Loucy (cell line): ENCODE measurements around the gene RALGAPA1.
"Not testable (repeated sequence)": the region's sequence is repeated elsewhere in the genome, so short reads cannot be mapped to it uniquely, and the experiment has no call there.

Experiments used
- H2AFZ ChIP-seq: fragments of 200-600 bp; sonication (generic); 2 replicates; pipeline ENCODE4 v1.6.0; 2016; ENCODE audit warnings: antibody characterized with exemption, mild to moderate bottlenecking, low read length, moderate library complexity
- H3F3A ChIP-seq: fragments of 200-600 bp; 2 replicates; pipeline ENCODE4 v1.6.0; 2016; ENCODE audit warnings: antibody characterized with exemption, low read depth, mild to moderate bottlenecking
- H3K27me3 ChIP-seq: fragments of 200-600 bp; sonication (generic); 2 replicates; pipeline ENCODE4 v1.6.1; 2014; ENCODE audit warnings: low read length, mild to moderate bottlenecking; ENCODE audit not compliant: insufficient read depth, poor library complexity, severe bottlenecking
- H3K36me3 ChIP-seq: fragments of 200-600 bp; sonication (generic); 2 replicates; pipeline ENCODE4 v1.6.1; 2016; ENCODE audit warnings: low read length; ENCODE audit not compliant: insufficient read depth
- H3K4me1 ChIP-seq: fragments of 200-600 bp; sonication (generic); 2 replicates; pipeline ENCODE4 v1.5.1; 2014; ENCODE audit warnings: low read length, mild to moderate bottlenecking; ENCODE audit not compliant: insufficient read depth, poor library complexity, severe bottlenecking
- H3K4me2 ChIP-seq: fragments of 200-600 bp; sonication (generic); 2 replicates; pipeline ENCODE4 v1.6.0; 2014; ENCODE audit warnings: antibody characterized with exemption, low read length, low read depth, mild to moderate bottlenecking; ENCODE audit not compliant: poor library complexity, severe bottlenecking
- H3K4me3 ChIP-seq: fragments of 200-600 bp; sonication (generic); 2 replicates; pipeline ENCODE4 v1.5.1; 2014; ENCODE audit warnings: low read length, mild to moderate bottlenecking, mixed read lengths; ENCODE audit not compliant: poor library complexity, severe bottlenecking
- H3K79me2 ChIP-seq: fragments of 200-600 bp; sonication (generic); 2 replicates; pipeline ENCODE4 v1.6.1; 2014; ENCODE audit warnings: low read length; ENCODE audit not compliant: insufficient read depth
- H3K9ac ChIP-seq: fragments of 200-600 bp; sonication (generic); 2 replicates; pipeline ENCODE4 v1.6.0; 2014; ENCODE audit warnings: mild to moderate bottlenecking, low read depth, low read length, moderate library complexity; ENCODE audit not compliant: poor library complexity, severe bottlenecking
- H3K9me2 ChIP-seq: fragments of 200-600 bp; sonication (generic); replicated peaks from 2 replicates; pipeline ENCODE4 v1.6.1; 2016; ENCODE audit warnings: low read depth, low read length, mixed read lengths
- H3K9me3 ChIP-seq: fragments of 200-600 bp; sonication (generic); 2 replicates; pipeline ENCODE4 v1.6.1; 2014; ENCODE audit warnings: mild to moderate bottlenecking, antibody characterized with exemption, low read length, low read depth; ENCODE audit not compliant: insufficient read depth
- H4K20me1 ChIP-seq: fragments of 200-600 bp; sonication (generic); 2 replicates; pipeline ENCODE4 v1.6.0; 2014; ENCODE audit warnings: antibody characterized with exemption, low read length, mild to moderate bottlenecking; ENCODE audit not compliant: insufficient read depth, poor library complexity, severe bottlenecking
- EZH2phosphoT487 ChIP-seq: fragments of 200-600 bp; IDR thresholded peaks from 2 replicates; pipeline ENCODE4 v1.6.1; 2018; ENCODE audit warnings: antibody characterized with exemption, mild to moderate bottlenecking, moderate library complexity, borderline replicate concordance
- TF ChIP-seq, protein P1 (sequence below): fragments of 200-600 bp; sonication (generic); conservative IDR thresholded peaks from 2 replicates; pipeline ENCODE4 v1.5.1; 2014; ENCODE audit warnings: mild to moderate bottlenecking, antibody characterized with exemption, low read length

Gene RALGAPA1

GRCh38 chr14:35740215-35740614 lies 68.9 kb downstream of the RALGAPA1 start:
- H3F3A ChIP-seq, result no peaks in the 10 kb centered on the region
- H3K36me3 ChIP-seq, result no peaks in the 10 kb centered on the region
- H3K4me1 ChIP-seq, result no peaks in the 10 kb centered on the region
- no peaks in the 10 kb centered on the region for H3K27me3 ChIP-seq
- H4K20me1 ChIP-seq, result no peaks in the 10 kb centered on the region
- no peak overlapping the region for H2AFZ ChIP-seq
- H3K4me3 ChIP-seq, result no peak overlapping the region
- no peaks in the 10 kb centered on the region for H3K9me2 ChIP-seq
- H3K79me2 ChIP-seq, result no peaks in the 10 kb centered on the region
- H3K9me3 ChIP-seq, result no peaks in the 10 kb centered on the region
- no peak for TF ChIP-seq EZH2phosphoT487
- TF ChIP-seq, protein P1, sequence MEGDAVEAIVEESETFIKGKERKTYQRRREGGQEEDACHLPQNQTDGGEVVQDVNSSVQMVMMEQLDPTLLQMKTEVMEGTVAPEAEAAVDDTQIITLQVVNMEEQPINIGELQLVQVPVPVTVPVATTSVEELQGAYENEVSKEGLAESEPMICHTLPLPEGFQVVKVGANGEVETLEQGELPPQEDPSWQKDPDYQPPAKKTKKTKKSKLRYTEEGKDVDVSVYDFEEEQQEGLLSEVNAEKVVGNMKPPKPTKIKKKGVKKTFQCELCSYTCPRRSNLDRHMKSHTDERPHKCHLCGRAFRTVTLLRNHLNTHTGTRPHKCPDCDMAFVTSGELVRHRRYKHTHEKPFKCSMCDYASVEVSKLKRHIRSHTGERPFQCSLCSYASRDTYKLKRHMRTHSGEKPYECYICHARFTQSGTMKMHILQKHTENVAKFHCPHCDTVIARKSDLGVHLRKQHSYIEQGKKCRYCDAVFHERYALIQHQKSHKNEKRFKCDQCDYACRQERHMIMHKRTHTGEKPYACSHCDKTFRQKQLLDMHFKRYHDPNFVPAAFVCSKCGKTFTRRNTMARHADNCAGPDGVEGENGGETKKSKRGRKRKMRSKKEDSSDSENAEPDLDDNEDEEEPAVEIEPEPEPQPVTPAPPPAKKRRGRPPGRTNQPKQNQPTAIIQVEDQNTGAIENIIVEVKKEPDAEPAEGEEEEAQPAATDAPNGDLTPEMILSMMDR, result no peak
- no peak overlapping the region for H3K9ac ChIP-seq
- H3K4me2 ChIP-seq, result no peak overlapping the region

- H3K27me3 ChIP-seq, H3K4me2 ChIP-seq, H3K9ac ChIP-seq, H3K9me2 ChIP-seq, H3K79me2 ChIP-seq, H3F3A ChIP-seq, H2AFZ ChIP-seq, H3K4me3 ChIP-seq, H3K4me1 ChIP-seq, H3K9me3 ChIP-seq, H4K20me1 ChIP-seq, H3K36me3 ChIP-seq: not testable (repeated sequence)
Measured at GRCh38 chr14:35735163-35735562, 73.9 kb downstream of the RALGAPA1 start.

DNA sequence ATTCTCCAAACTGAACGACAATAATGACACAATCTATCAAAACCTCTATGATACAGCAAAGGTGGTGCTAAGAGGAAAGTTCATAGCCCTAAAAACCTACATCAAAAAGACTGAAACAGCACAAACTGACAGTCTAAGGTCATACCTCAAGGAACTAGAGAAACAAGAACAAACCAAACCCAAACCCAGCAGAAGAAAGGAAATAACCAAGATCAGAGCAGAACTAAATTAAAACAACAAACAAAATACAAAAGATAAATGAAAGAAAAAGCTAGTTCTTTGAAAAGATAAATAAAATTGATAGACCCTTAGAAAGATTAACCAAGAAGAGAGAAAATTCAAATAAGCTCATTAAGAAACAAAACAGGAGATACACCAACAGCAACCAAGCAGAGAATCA lies 75.6 kb downstream of the RALGAPA1 start:
- not testable (repeated sequence) for H4K20me1 ChIP-seq, H3K9ac ChIP-seq, H3F3A ChIP-seq, H2AFZ ChIP-seq, H3K9me2 ChIP-seq, H3K36me3 ChIP-seq, H3K9me3 ChIP-seq, H3K79me2 ChIP-seq, H3K4me2 ChIP-seq, H3K27me3 ChIP-seq, H3K4me1 ChIP-seq, H3K4me3 ChIP-seq

GRCh38 chr14:35730871-35731270 lies 78.2 kb downstream of the RALGAPA1 start:
- no peaks in the 10 kb centered on the region for H3K27me3 ChIP-seq
- no peaks in the 10 kb centered on the region for H3K9me3 ChIP-seq
- H3F3A ChIP-seq, result no peaks in the 10 kb centered on the region
- H3K9ac ChIP-seq, result no peak overlapping the region
- H3K9me2 ChIP-seq, result no peaks in the 10 kb centered on the region
- H3K4me3 ChIP-seq, result no peak overlapping the region
- no peaks in the 10 kb centered on the region for H3K36me3 ChIP-seq
- H4K20me1 ChIP-seq, result no peaks in the 10 kb centered on the region
- no peak overlapping the region for H2AFZ ChIP-seq
- H3K4me2 ChIP-seq, result no peak overlapping the region
- H3K79me2 ChIP-seq, result no peaks in the 10 kb centered on the region
- no peaks in the 10 kb centered on the region for H3K4me1 ChIP-seq
- TF ChIP-seq EZH2phosphoT487, result no peak
- TF ChIP-seq, protein P1, result no peak
